CD4-positive, alpha-beta memory T cell (primary cell): ENCODE measurements around the gene P4HB. TPM values are rescaled to one million over a fixed set of nuclear protein-coding genes. Genes with fewer than 3 reads are reported as not detected.

Source experiments
- CTCF ChIA-PET: fragments of 350-600 bp; sonication (Branson Sonifier 250); formaldehyde crosslinking; loops from one replicate; lab custom pipeline; 2021; ENCODE audit warnings: inconsistent platforms; ENCODE audit not compliant: partially characterized antibody; lab: Charles Lee
- POLR2A ChIA-PET: fragments of 350-600 bp; sonication (Branson Sonifier 250); formaldehyde crosslinking; loops from one replicate; lab custom pipeline; 2021; ENCODE audit not compliant: partially characterized antibody; lab: Charles Lee
- DNase-seq, 5 donors: peaks; one replicate each; pipeline versions ENCODE4 v3.0.0 to v3.0.0-alpha.2; 2020 to 2022; ENCODE audit warnings: mixed read lengths in 1 of 5
- H3K27ac ChIP-seq: one replicate; pipeline ENCODE4 v1.7.0; 2013; ENCODE audit warnings: low read depth, low read length
- H3K27me3 ChIP-seq: 2 replicates; pipeline ENCODE4 v1.7.0; 2013; ENCODE audit warnings: mild to moderate bottlenecking, low read length, moderate library complexity; ENCODE audit not compliant: insufficient read depth
- H3K36me3 ChIP-seq: 2 replicates; pipeline ENCODE4 v1.7.0; 2013; ENCODE audit warnings: mild to moderate bottlenecking, low read length, moderate library complexity; ENCODE audit not compliant: insufficient read depth
- H3K4me1 ChIP-seq: 2 replicates; pipeline ENCODE4 v1.7.0; 2013; ENCODE audit warnings: mild to moderate bottlenecking, low read length, moderate library complexity; ENCODE audit not compliant: insufficient read depth
- H3K4me3 ChIP-seq, 2 donors: one replicate each; pipeline ENCODE4 v1.7.0; 2013; ENCODE audit warnings: low read length in 2 of 2, mild to moderate bottlenecking in 1 of 2
- H3K9me3 ChIP-seq, 2 donors: one replicate each; pipeline ENCODE4 v1.7.0; 2013; ENCODE audit warnings: low read length in 2 of 2, control low read depth in 1 of 2; ENCODE audit not compliant: control insufficient read depth in 1 of 2
- H3K27ac Mint-ChIP-seq, 7 donors: one replicate each; pipeline ENCODE4 v1.8.0; 2020 to 2021; ENCODE audit warnings: mixed read lengths in 7 of 7, mild to moderate bottlenecking in 6 of 7, inconsistent platforms in 3 of 7, moderate library complexity in 3 of 7
- H3K27me3 Mint-ChIP-seq, 2 donors: one replicate each; pipeline ENCODE4 v1.8.0; 2020 to 2021; ENCODE audit warnings: mixed read lengths in 2 of 2
- H3K36me3 Mint-ChIP-seq, 2 donors: one replicate each; pipeline ENCODE4 v1.8.0; 2020 to 2021; ENCODE audit warnings: mixed read lengths in 2 of 2, inconsistent platforms in 1 of 2, mild to moderate bottlenecking in 1 of 2
- H3K4me1 Mint-ChIP-seq, 4 donors: one replicate each; pipeline ENCODE4 v1.8.0; 2020 to 2021; ENCODE audit warnings: mixed read lengths in 4 of 4, mild to moderate bottlenecking in 1 of 4
- H3K4me3 Mint-ChIP-seq, 8 donors: one replicate each; pipeline ENCODE4 v1.8.0; 2020 to 2021; ENCODE audit warnings: mixed read lengths in 8 of 8, mild to moderate bottlenecking in 7 of 8, moderate library complexity in 6 of 8, inconsistent platforms in 3 of 8
- H3K9me3 Mint-ChIP-seq, 8 donors: one replicate each; pipeline ENCODE4 v1.8.0; 2020 to 2021; ENCODE audit warnings: mixed read lengths in 8 of 8, mild to moderate bottlenecking in 5 of 8, inconsistent platforms in 3 of 8, moderate library complexity in 1 of 8
- intact Hi-C: fragments of 100-400 bp; cut with micrococcal nuclease; formaldehyde crosslinking; loops from one replicate; pipeline ENCODE4 v1.15.1; 2023
- polyA plus RNA-seq, 2 donors: library from polyadenylated mRNA; unstranded; fragments of 300-500 nt; fragmentation: Illumina TruSeq; gene quantifications; one replicate each; pipeline ENCODE4 v1.2.3, GENCODE V29; 2021
- total RNA-seq, 2 experiments: library from RNA; stranded (reverse); gene quantifications; one replicate each; pipeline ENCODE4 v1.2.3, GENCODE V29; 2021

Gene P4HB
- total and polyA plus RNA-seq, 4 experiments from 2014 or later = 272 to 409 (median 365) TPM

- intact Hi-C loops = no loop called here
These were observed 46.3 kb downstream of the P4HB start for GRCh38 chr17:81813861-81814683.

GRCh38 chr17:81813371-81813684 lies 47.0 kb downstream of the P4HB start:
- H3K27me3 ChIP-seq = no peaks in the 10 kb centered on the region

More at GRCh38 chr17:81813861-81814683, 46.3 kb downstream of the P4HB start:
- no peaks in the 10 kb centered on the region for H3K27me3 ChIP-seq
- H3K4me3 Mint-ChIP-seq = no peak overlapping the region
- no peaks in the 10 kb centered on the region for H3K9me3 ChIP-seq
- H3K27ac Mint-ChIP-seq = no peak overlapping the region
- no peak overlapping the region for H3K4me3 ChIP-seq
- CTCF ChIA-PET = no interaction called here
- DNase-seq = no peak
- POLR2A ChIA-PET = no interaction called here
- no peaks in the 10 kb centered on the region for H3K4me1 ChIP-seq
- H3K36me3 Mint-ChIP-seq = no peaks in the 10 kb centered on the region
- H3K36me3 ChIP-seq = no peaks in the 10 kb centered on the region
- H3K27ac ChIP-seq = no peak overlapping the region
- H3K27me3 Mint-ChIP-seq = peaks cover 9 to 11% of the 10 kb centered on the region in 2 donors
- peaks cover 0 to under 1% (median 0%) of the 10 kb centered on the region in 4 donors for H3K4me1 Mint-ChIP-seq
- H3K9me3 Mint-ChIP-seq = no peaks in the 10 kb centered on the region

GRCh38 chr17:81812571-81813370 lies 47.6 kb downstream of the P4HB start:
- ChIA-PET CTCF (no interaction called here), POLR2A (no interaction called here)
- intact Hi-C loops = no loop called here
- Mint-ChIP-seq H3K9me3 (no peaks in the 10 kb centered on the region), H3K27ac (no peak overlapping the region), H3K27me3 (peaks cover 10 to 15% of the 10 kb centered on the region in 2 donors), H3K4me1 (no peaks in the 10 kb centered on the region), H3K36me3 (no peaks in the 10 kb centered on the region), H3K4me3 (no peak overlapping the region)
- DNase-seq = no peak
- Histone ChIP-seq H3K36me3 (no peaks in the 10 kb centered on the region), H3K27ac (no peak overlapping the region), H3K4me1 (no peaks in the 10 kb centered on the region), H3K27me3 (no peaks in the 10 kb centered on the region), H3K4me3 (no peak overlapping the region), H3K9me3 (no peaks in the 10 kb centered on the region)

More at GRCh38 chr17:81813371-81813684, 47.0 kb downstream of the P4HB start:
- no peaks in the 10 kb centered on the region for H3K4me1 ChIP-seq
- H3K27ac ChIP-seq = no peak overlapping the region
- no peaks in the 10 kb centered on the region for H3K36me3 ChIP-seq
- Mint-ChIP-seq H3K27ac (no peak overlapping the region), H3K36me3 (no peaks in the 10 kb centered on the region), H3K9me3 (no peaks in the 10 kb centered on the region), H3K4me3 (no peak overlapping the region), H3K4me1 (no peaks in the 10 kb centered on the region), H3K27me3 (peaks cover 10 to 15% of the 10 kb centered on the region in 2 donors)
- POLR2A ChIA-PET = no interaction called here
- no peaks in the 10 kb centered on the region for H3K9me3 ChIP-seq
- CTCF ChIA-PET = no interaction called here
- H3K4me3 ChIP-seq = no peak overlapping the region
- no peak for DNase-seq
- intact Hi-C loops = no loop called here

- Mint-ChIP-seq H3K9me3 (no peaks in the 10 kb centered on the region), H3K4me3 (no peak overlapping the region), H3K36me3 (no peaks in the 10 kb centered on the region), H3K27me3 (peaks cover 10 to 15% of the 10 kb centered on the region in 2 donors), H3K4me1 (no peaks in the 10 kb centered on the region), H3K27ac (no peak overlapping the region)
- ChIA-PET CTCF (no interaction called here), POLR2A (no interaction called here)
- no peak overlapping the region for H3K27ac ChIP-seq
- no peaks in the 10 kb centered on the region for H3K4me1 ChIP-seq
- H3K27me3 ChIP-seq = no peaks in the 10 kb centered on the region
- H3K36me3 ChIP-seq = no peaks in the 10 kb centered on the region
- no peaks in the 10 kb centered on the region for H3K9me3 ChIP-seq
- intact Hi-C loops = no loop called here
- no peak for DNase-seq
- no peak overlapping the region for H3K4me3 ChIP-seq
These were observed 48.4 kb downstream of the P4HB start for GRCh38 chr17:81811705-81812570.

GRCh38 chr17:81810892-81811704 lies 49.2 kb downstream of the P4HB start:
- Mint-ChIP-seq H3K4me1 (no peaks in the 10 kb centered on the region), H3K4me3 (no peak overlapping the region), H3K9me3 (no peaks in the 10 kb centered on the region), H3K36me3 (no peaks in the 10 kb centered on the region), H3K27ac (no peak overlapping the region), H3K27me3 (peaks cover 8 to 16% of the 10 kb centered on the region in 2 donors)
- DNase-seq = no peak
- H3K4me3 ChIP-seq = no peak overlapping the region
- no peak overlapping the region for H3K27ac ChIP-seq
- ChIA-PET POLR2A (no interaction called here), CTCF (no interaction called here)
- H3K4me1 ChIP-seq = no peaks in the 10 kb centered on the region
- no peaks in the 10 kb centered on the region for H3K9me3 ChIP-seq
- intact Hi-C loops = no loop called here
- H3K27me3 ChIP-seq = no peaks in the 10 kb centered on the region
- no peaks in the 10 kb centered on the region for H3K36me3 ChIP-seq

GRCh38 chr17:81810476-81810875 lies 49.9 kb downstream of the P4HB start:
- Mint-ChIP-seq H3K4me1 (no peaks in the 10 kb centered on the region), H3K27me3 (peaks cover 9 to 17% of the 10 kb centered on the region in 2 donors), H3K36me3 (no peaks in the 10 kb centered on the region), H3K9me3 (no peaks in the 10 kb centered on the region), H3K27ac (no peak overlapping the region), H3K4me3 (no peak overlapping the region)
- intact Hi-C loops = no loop called here
- ChIA-PET CTCF (no interaction called here), POLR2A (no interaction called here)
- Histone ChIP-seq H3K36me3 (no peaks in the 10 kb centered on the region), H3K4me1 (no peaks in the 10 kb centered on the region), H3K27ac (no peak overlapping the region), H3K9me3 (no peaks in the 10 kb centered on the region), H3K27me3 (no peaks in the 10 kb centered on the region), H3K4me3 (no peak overlapping the region)
- DNase-seq = no peak
